8988T (cell line): ENCODE results near the gene SYCN.

Experiments
- DNase-seq: peaks from one replicate; pipeline ENCODE4 v3.0.0; 2011

Gene SYCN

DNA sequence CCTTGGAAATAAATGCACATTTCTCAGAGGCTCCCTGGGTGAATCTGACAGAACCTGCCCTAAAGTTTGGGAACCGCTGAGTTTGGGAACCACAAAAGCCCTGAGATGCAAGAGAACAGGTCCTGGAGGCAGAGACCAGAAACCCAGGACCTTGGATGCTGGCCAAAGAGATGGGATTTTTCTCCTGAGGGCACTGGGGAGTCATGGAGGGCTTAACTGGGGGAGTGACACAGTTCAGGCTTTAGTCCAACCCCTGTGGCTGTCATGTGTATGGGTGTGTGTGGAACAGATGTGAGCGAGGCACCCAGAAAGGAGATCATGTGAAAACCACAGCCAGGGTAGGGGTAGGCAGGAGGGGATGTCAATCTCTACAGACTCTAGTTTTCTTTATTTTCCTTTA lies 11.2 kb downstream of the SYCN start:
- no peak for DNase-seq

DNA sequence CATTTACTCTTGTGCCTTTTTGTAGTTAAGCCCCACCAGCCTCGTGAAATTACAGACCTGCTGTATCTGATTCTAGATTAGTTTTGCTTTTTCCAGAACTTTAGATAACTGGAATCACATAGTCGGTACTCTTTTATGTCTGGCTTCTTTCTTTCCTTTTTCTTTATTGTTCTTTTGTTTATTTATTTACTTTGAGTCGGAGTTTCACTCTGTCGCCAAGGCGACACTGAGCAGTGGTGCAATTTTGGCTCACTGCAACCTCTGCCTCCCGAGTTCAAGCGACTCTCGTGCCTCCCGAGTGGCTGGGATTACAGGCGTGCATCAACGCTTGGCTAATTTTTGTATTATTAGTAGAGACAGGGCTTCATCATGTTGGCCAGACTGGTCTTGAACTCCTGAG lies 13.3 kb downstream of the SYCN start:
- DNase-seq: no peak

DNA sequence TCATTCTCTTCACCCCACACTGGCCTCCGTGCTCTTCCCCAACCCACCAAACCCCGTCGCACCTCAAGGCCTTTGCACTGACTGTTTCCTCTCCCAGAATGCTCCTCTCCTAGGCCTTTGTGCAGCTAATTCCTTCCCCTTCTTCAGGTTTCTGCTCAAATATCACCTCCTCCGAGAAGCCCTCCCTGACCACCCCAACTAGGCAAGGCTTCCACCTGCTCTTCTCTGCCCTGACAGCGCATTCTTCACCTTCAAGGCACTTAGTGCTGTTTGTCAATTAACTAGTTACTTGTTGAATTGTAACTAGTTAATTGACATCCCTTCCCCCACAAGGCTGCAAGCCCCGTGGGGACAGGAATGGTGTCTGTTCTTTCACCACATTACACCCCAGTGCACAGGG lies 15.1 kb downstream of the SYCN start:
- no peak for DNase-seq

DNA sequence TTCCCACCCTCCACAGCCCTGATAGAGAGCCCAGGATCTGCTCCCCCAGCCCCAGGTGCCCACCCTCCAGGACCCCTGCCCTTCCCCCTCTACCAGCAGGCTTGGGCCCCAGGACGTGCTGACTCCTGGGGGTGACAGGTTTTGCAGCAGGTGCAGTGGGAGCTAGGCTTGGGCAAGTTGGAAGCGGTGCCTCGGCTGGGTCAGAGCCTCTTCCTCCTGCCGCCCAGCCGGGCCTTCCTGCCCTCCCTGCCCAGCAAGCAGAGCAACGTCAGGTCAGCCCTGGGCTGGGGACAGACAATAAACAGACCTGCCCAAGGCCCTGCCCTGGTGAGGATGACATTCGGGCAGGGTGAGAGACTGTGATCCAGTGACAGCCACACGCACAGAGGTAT lies 16.5 kb downstream of the SYCN start:
- no peak for DNase-seq

DNA sequence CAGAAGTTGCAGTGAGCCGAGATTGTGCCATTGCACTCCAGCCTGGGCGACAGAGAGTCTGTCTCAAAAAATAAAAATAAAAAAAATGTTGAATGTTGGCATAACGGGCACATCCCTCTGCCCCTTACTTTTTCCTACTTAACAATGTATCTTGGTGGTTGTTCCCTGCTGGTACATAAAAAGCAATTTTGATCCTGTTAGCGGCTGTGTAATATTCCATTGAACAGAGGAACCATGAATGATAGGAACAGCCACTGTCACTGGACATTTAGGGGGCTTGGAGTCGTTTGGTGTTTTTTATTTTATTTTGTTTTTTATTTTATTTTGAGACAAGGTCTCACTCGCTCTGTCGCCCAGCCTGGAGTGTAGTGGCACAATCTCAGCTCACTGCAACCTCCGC lies 17.7 kb downstream of the SYCN start:
- no peak for DNase-seq

DNA sequence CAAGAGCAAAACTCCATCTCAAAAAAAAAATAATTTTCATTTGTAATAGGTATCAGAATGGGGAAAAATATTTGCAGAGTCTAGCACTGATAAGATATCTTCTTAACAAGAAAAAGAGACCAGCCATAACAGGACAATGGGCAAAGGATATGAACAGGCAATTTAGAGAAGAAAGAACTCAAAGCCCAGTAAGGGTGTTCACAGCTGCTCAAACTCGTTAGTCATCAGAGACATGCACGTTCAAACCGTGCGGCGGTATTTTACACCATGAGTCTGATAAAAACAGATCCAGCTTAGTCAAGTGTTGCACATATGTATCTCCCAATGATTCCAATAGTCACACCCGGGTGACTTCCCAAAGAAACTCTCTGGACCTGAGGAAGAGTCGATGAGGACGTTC lies 21.0 kb downstream of the SYCN start:
- no peak for DNase-seq

DNA sequence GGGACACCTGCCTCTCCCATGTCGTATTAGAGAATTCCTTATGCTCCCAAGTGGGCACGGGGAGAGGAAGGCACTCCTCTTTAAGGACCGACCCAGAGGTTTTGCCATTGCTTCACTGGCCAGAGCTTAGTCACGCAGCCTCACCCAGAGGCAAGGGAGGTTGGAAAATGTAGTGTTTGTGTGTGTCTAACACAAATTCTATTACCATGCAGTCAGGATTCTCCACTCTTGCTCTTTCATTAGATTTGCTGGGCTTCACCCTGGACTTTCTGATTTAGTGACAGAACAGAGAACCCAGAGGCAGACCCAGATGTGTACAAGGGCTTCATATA lies 21.9 kb downstream of the SYCN start:
- DNase-seq: no peak

DNA sequence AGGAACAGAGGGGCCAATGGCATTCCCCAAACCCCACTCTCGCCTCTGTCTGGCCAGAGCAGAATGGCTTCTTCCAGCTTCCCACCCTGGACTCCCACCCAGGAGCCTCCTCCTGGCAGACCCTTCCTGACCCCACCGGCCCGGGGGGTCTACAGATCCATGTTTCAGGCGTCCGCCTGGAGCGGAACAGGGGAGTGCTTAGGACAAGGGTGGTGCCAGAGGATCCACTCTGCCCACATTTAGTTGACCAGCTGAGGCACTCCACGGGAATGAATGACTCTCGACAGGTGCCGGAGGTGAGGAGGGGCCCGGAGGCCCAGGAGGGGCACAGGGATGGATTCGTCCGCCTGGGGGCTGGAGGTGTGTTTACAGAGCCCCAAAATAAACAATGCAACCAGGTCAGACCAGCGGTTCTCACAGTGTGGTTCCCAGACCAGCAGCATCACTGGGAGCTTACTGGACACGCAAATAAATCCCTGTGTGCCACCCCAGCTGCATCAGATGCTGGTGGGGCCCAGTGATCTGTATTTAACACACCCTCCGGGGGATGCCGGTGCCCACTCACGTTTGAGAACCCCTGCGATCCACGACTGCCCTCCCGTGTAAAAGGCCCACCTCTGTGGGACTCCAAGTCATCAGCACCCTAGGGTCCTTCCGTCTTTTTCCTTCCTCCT lies 22.4 kb downstream of the SYCN start:
- no peak for DNase-seq

DNA sequence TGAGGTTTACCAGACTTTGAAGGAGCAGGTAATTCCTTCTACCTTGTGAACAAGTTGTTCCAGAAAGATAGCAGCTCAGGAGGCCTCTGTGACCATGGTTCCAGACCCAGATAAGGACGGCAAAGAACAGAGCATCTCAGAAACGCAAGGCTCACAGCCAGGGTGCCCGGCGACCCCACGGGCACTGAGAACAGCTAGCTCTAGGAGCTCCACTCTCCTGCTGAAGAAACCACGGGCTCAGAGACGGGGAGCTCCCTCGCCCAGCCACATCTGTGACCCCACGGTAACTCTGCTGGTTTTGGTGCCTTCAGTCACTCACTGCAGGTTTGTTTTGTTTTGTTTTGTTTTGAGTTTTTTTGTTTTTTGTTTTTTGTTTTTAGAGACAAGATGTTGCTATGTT lies 23.3 kb downstream of the SYCN start:
- DNase-seq: no peak

DNA sequence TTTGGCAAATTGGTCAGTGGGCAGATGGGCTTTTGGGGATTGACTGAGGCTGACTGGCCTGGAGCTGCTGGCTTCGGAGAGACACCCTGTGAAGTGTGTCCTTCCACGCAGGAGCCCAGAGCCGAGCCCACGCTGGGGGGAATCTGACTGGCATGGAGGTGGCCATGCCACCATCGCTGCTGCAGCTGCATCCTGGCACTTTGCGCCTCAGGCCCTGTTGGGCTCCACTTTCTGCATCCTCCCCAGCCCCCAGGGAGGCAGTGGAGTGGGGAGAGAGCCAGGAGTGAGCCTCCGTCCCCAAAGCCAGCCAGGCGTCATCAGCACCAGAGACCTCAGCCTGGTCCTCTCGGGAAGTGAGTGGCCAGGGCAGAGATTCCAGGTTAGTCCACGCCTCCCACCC lies 24.3 kb downstream of the SYCN start:
- DNase-seq: no peak

DNA sequence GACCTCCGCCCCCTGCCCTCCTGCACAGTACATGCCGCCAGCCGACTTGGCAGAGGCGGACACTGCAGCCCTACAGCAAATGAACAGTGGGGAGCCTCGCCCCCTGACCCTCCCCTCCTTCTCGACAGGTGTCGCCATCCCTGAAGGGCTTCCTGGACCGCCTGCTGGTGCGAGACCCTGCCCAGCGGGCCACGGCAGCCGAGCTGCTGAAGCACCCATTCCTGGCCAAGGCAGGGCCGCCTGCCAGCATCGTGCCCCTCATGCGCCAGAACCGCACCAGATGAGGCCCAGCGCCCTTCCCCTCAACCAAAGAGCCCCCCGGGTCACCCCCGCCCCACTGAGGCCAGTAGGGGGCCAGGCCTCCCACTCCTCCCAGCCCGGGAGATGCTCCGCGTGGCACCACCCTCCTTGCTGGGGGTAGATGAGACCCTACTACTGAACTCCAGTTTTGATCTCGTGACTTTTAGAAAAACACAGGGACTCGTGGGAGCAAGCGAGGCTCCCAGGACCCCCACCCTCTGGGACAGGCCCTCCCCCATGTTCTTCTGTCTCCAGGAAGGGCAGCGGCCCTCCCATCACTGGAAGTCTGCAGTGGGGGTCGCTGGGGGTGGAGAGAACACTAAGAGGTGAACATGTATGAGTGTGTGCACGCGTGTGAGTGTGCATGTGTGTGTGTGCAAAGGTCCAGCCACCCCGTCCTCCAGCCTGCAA lies 25.6 kb downstream of the SYCN start:
- no peak for DNase-seq

DNA sequence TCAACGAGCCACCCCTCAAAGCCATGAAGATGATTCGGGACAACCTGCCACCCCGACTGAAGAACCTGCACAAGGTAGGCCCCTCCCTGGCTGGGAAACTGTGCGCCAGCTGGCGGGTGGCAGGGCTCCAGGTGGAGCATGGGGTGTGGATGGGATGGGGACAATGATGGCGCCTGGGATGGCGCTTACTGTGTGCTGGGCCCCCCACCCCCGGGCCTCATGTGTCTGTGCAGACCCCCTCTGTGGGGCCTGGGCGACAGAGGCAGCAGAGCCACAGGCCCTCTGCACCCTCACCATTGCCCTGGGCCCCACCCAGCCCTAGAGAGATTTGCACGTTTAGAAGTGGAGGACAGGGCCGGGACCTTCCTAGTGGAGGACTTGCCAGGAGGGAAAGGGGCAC lies 26.3 kb downstream of the SYCN start:
- no peak for DNase-seq

DNA sequence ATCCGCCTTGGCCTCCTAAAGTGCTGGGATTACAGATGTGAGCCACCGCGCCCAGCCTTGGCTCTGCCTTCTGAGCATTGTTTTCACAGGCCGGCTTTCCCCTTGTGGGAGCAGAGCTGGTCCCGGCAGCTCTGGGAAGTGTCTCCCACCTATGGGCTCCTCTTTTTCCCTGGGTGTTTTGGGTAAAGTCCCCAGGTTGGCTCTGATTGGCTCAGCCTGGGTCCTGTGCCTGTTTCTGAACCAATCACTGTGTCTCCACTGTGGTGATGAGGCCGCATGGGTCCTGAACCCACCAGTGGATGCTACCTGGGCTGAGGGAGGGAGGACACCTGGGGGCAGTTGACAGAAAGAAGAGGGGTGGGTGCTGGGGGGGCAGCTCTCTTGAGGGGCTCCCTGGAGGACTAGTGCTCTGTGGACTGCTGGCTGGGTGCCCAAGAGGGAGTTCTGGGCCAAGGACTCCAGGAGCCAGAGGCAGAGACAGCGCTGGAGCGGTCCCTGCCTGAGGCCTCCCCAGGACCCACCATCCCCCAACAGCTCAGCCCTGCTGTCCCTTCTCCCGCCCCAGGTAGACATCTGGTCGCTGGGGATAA lies 26.9 kb downstream of the SYCN start:
- DNase-seq: no peak

DNA sequence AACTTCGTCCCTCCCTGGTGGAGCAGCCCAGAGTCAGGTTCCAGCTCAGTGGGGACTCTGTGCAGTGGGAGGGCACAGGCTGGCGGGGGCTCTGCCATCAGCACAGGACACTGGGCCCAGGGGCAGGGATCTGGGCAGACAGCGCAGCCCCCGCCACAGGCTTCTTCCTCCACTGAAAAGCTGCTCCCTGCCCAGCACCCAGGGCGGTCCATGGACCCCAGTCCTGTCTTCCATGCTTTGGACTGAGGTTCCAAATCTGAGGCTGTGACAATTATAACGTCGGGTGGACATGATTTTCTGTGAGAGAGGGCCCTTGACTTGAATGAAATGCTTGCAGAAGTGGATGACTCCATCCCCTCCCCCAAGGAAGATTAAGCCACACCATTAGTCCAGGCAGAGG lies 28.5 kb downstream of the SYCN start:
- no peak for DNase-seq

DNA sequence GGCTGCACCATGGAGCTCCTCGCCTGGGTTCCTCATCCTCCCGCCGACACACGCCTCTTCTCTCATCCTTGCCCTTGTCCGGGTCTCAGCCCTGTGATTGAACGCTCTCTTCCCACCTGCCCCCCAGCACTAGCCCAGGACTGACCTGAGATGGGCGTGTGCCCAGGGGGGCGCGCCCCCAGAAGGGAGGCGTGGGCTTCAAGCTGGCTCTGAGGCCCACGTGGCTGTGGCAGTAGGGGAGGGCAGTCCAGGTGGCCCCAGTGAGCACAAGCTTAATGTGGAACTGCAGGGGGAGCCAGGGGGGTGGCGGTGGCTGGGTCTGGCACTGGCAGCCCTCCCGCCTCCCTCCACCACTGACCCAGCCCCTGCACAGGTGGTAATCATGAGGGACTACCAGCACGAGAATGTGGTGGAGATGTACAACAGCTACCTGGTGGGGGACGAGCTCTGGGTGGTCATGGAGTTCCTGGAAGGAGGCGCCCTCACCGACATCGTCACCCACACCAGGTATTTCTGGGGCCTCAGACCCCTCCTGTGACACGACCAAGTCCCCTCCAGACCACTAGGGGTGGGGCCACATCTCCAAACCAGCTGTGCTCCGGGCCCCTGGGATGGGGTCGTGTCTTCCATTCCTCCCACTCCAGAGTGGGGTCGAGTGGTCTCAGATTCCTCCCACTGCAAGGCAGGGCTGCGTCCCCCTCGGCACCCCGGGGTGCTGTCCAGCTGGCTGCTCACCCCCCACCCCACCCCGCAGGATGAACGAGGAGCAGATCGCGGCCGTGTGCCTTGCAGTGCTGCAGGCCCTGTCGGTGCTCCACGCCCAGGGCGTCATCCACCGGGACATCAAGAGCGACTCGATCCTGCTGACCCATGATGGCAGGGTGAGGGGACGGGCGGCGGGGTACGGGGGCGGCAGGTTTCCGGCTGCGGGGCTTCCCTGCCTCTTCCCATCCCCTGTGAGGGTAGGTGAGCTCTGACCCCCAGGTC lies 29.2 kb downstream of the SYCN start:
- no peak for DNase-seq

DNA sequence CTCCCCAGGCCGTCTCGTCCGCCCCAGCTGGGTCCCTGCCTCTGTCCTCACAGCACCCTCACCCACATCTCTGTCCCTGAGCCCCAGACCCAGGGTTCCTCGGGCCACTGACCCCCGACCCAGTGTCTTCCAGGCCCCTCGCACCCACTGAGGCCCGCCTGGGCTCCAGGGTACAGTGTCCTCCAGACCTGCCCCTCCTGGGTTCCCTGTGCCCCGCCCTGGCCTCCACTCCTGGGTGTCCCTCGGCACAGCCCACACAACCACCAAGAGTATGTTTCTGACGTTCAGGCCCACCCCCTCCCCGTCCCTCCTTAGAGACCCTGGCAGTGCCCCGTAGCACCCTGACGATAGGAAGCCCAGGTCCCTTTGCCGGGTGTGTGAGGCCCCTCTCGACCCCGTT lies 29.9 kb downstream of the SYCN start:
- DNase-seq: no peak

DNA sequence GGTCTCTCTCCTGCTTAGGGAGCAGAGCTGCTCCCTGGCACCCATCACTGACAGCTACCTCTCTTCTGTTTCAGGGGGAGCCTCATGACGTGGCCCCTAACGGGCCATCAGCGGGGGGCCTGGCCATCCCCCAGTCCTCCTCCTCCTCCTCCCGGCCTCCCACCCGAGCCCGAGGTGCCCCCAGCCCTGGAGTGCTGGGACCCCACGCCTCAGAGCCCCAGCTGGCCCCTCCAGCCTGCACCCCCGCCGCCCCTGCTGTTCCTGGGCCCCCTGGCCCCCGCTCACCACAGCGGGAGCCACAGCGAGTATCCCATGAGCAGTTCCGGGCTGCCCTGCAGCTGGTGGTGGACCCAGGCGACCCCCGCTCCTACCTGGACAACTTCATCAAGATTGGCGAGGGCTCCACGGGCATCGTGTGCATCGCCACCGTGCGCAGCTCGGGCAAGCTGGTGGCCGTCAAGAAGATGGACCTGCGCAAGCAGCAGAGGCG lies 30.5 kb downstream of the SYCN start:
- DNase-seq: no peak

DNA sequence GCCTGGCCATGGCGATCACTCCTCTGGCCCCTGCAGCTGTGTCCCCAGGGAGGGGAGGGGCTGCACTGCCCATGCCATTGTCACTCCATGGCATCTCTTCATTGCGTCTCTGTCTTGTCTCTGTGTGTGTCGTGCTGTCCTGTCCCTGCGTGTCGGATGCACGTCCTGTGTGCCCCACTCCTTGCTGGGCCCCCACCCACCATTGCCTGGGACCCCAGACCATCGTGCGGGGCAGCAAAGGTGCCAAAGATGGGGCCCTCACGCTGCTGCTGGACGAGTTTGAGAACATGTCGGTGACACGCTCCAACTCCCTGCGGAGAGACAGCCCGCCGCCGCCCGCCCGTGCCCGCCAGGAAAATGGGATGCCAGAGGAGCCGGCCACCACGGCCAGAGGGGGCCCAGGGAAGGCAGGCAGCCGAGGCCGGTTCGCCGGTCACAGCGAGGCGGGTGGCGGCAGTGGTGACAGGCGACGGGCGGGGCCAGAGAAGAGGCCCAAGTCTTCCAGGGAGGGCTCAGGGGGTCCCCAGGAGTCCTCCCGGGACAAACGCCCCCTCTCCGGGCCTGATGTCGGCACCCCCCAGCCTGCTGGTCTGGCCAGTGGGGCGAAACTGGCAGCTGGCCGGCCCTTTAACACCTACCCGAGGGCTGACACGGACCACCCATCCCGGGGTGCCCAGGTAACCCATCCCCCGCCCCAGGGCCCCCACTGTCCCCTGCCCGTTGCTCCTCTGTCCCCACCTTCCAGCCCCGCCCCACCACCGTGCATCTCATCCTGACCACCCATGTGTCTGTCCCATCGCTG lies 31.2 kb downstream of the SYCN start:
- no peak for DNase-seq

DNA sequence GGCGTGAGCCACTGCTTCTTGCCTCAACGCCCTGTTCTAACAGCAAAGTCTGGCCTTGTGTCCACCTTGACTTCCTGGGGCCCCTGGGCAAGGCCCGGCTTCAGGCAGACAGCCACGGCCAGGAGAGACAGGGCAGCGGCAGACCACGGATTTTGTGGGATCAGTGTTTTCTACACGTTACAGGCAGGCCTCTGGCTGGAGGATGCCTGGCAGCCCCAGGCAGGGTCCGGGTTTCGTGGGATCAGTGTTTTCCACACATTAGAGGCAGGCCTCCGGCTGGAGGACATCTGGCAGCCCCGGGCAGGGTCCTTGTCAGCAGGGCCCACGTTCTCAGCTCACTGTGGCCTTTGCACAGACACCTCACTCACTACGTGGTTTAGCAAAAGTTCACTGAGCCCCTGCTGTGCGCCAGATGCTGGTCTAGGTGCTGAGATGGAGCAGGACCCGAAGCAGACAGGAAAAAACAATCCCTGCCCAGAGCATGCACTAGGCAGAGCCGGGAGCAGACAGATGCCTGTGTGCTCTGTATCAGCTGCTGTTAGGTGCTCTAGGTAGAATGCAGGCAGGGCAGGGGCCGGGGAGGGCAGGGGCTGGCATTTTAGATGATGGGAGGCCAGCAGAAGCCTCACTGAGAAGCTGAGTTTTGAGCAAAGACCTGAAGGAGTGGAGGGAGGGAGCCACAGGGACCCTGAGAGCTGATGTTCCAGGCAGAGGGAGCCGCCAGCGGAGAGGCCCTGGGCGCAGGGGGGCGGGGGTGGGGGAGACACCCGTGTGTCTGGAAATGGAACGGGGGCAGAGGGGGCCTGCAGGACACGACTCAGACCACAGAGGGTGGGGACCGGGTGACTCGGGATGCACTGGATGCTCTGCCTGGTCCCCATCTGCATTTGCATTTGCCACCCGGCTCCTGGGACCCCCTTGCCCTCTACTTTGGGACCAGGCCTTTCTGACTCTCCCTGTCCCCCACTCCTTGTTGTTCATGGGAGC lies 32.3 kb downstream of the SYCN start:
- no peak for DNase-seq

DNA sequence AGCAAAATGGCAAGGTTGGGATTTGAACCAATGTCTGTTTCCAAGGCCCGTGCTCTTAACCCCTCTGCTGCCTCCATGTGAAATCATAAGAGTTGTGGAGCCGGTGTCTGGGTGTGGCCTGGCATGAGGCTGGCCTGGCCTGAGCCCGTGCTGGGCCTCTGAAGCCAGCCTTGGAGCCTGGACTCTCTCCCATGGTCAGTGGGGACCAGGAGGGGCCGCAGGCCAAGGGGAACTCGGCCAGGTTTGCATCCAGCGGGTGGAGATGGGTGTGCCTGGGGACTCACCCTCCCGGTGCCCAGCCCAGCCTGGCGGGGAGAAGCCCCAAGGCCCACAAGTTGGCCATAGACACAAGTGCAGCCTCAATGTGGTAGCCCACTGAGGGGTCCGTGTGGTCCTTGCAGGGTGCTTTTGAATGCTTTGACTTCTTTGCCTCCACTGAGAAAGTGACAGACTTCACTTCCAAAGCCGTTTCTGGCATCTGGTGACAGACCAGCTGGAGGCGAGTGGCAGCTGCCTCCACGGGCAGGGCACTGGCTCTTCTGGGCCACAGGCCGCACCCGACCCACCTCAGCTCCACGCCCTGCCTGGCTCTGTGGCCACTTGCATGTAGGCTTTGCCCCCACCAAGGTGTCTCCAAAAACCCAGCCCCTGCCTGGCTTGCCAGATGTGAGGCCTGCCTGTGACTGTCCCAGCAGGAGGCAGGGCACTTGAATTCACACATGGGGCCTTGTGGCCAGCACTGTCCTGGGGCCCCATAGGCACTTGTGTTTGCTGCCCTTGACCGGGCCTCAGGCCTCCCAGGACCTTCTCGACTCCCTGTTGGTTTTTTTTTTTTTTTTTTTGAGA lies 33.5 kb downstream of the SYCN start:
- no peak for DNase-seq
